CD4-positive, alpha-beta T cell (primary cell): ENCODE data around the gene DYNC1H1. TPM values are rescaled to one million over a fixed set of nuclear protein-coding genes. Genes with fewer than 3 reads are reported as not detected.

Experiments
- ATAC-seq: fragments of 200-7000 bp; cut with Tn5 transposase; one replicate; pipeline ENCODE4 v1.10.0; 2022; ENCODE audit warnings: mild to moderate bottlenecking; ENCODE audit not compliant: poor library complexity
- CTCF ChIA-PET: fragments of 350-600 bp; sonication (Branson Sonifier 250); formaldehyde crosslinking; loops from one replicate; lab custom pipeline; 2021; ENCODE audit warnings: antibody characterized with exemption, inconsistent platforms; lab: Charles Lee
- POLR2A ChIA-PET: fragments of 350-600 bp; sonication (Branson Sonifier 250); formaldehyde crosslinking; loops from one replicate; lab custom pipeline; 2021; ENCODE audit warnings: antibody characterized with exemption, inconsistent platforms; lab: Charles Lee
- DNase-seq, 14 experiments: peaks; one replicate each; pipeline ENCODE4 v3.0.0-alpha.2; 2013 to 2020; ENCODE audit warnings: mixed read lengths in 2 of 14
- H3K27ac ChIP-seq, 2 donors: one replicate each; pipeline versions ENCODE4 v1.5.1 to v1.7.0; 2013; ENCODE audit warnings: low read length in 2 of 2, low read depth in 1 of 2, mild to moderate bottlenecking in 1 of 2
- H3K27me3 ChIP-seq, 2 experiments: 1 replicate in 1 of 2; 2 replicates in 1 of 2; pipeline versions ENCODE4 v1.6.1 to v1.7.0; 2013; ENCODE audit warnings: low read length in 2 of 2, control low read depth in 1 of 2, mild to moderate bottlenecking in 1 of 2, moderate library complexity in 1 of 2; ENCODE audit not compliant: insufficient read depth in 2 of 2, control insufficient read depth in 1 of 2
- H3K36me3 ChIP-seq: one replicate; pipeline ENCODE4 v1.6.1; 2013; ENCODE audit warnings: low read length, control low read depth; ENCODE audit not compliant: insufficient read depth
- H3K4me1 ChIP-seq: one replicate; pipeline ENCODE4 v1.6.1; 2013; ENCODE audit warnings: low read length, control low read depth; ENCODE audit not compliant: insufficient read depth
- H3K4me3 ChIP-seq: one replicate; pipeline ENCODE4 v1.5.1; 2013; ENCODE audit warnings: mild to moderate bottlenecking, low read length, moderate library complexity
- H3K9me3 ChIP-seq, 2 experiments: 1 replicate in 1 of 2; 2 replicates in 1 of 2; pipeline versions ENCODE4 v1.6.1 to v1.7.0; 2013; ENCODE audit warnings: low read length in 2 of 2, mild to moderate bottlenecking in 2 of 2, control low read depth in 1 of 2, moderate library complexity in 1 of 2; ENCODE audit not compliant: control insufficient read depth in 1 of 2, insufficient read depth in 1 of 2
- H3K27ac Mint-ChIP-seq: one replicate; pipeline ENCODE4 v1.8.0; 2020; ENCODE audit warnings: mixed read lengths
- H3K27me3 Mint-ChIP-seq: one replicate; pipeline ENCODE4 v1.8.0; 2021; ENCODE audit warnings: mixed read lengths
- H3K36me3 Mint-ChIP-seq: one replicate; pipeline ENCODE4 v1.8.0; 2021; ENCODE audit warnings: low read depth, mixed read lengths
- H3K4me1 Mint-ChIP-seq: one replicate; pipeline ENCODE4 v1.8.0; 2021; ENCODE audit warnings: low read depth, mixed read lengths
- H3K4me3 Mint-ChIP-seq: one replicate; pipeline ENCODE4 v1.8.0; 2020; ENCODE audit warnings: mild to moderate bottlenecking, mixed read lengths
- H3K9me3 Mint-ChIP-seq: one replicate; pipeline ENCODE4 v1.8.0; 2020; ENCODE audit warnings: mixed read lengths
- intact Hi-C, 2 experiments: fragments of 100-400 bp; cut with DNase I in 1 of 2; cut with micrococcal nuclease in 1 of 2; formaldehyde crosslinking; loops; one replicate each; pipeline versions ENCODE4 v1.15.1 to v1.9.0; 2023 to 2025; cut with DNase I, micrococcal nuclease
- total RNA-seq, 174 experiments: library from RNA in 2 of 174; stranded (reverse) in 2 of 174; gene quantifications; one replicate each; pipeline ENCODE4 v1.2.3 and lab custom pipeline; 2021 to 2026
- TF ChIP-seq, protein P1 (sequence below): fragments of 200-600 bp; IDR thresholded peaks from one replicate; pipeline ENCODE4 v1.8.0; 2022; ENCODE audit warnings: antibody characterized with exemption, mild to moderate bottlenecking

Gene DYNC1H1
- total RNA-seq, 2 experiments from 2014 or later, result 286 to 293 TPM

DNA sequence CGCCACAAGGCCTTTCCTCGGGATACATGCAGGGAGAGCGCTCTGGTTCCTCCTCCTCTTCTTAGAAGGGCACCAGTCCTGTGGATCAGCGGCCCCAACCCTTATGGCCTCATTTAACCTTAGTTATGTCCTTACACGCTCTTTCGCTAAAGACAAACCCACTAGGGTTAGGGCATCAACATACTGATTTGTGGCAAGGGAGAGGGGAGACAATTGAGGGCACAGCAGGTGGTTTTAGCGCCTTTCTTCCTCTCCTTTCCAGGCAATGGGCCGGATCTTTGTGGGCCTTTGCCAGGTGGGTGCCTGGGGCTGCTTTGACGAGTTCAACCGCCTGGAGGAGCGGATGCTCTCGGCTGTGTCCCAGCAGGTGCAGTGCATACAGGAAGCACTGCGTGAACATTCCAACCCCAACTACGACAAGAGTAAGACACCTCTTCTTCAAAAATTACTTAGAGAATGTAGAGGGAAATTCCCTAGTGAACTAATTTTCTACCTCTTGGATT lies 43.6 kb downstream of the DYNC1H1 start:
- no peak overlapping the region for H3K27ac ChIP-seq
- no peaks in the 10 kb centered on the region for H3K9me3 Mint-ChIP-seq
- H3K4me1 ChIP-seq, result no peaks in the 10 kb centered on the region
- H3K27me3 ChIP-seq, result no peaks in the 10 kb centered on the region
- intact Hi-C loops, result no loop called here
- H3K4me1 Mint-ChIP-seq, result no peaks in the 10 kb centered on the region
- no peak overlapping the region for H3K4me3 Mint-ChIP-seq
- TF ChIP-seq, protein P1, sequence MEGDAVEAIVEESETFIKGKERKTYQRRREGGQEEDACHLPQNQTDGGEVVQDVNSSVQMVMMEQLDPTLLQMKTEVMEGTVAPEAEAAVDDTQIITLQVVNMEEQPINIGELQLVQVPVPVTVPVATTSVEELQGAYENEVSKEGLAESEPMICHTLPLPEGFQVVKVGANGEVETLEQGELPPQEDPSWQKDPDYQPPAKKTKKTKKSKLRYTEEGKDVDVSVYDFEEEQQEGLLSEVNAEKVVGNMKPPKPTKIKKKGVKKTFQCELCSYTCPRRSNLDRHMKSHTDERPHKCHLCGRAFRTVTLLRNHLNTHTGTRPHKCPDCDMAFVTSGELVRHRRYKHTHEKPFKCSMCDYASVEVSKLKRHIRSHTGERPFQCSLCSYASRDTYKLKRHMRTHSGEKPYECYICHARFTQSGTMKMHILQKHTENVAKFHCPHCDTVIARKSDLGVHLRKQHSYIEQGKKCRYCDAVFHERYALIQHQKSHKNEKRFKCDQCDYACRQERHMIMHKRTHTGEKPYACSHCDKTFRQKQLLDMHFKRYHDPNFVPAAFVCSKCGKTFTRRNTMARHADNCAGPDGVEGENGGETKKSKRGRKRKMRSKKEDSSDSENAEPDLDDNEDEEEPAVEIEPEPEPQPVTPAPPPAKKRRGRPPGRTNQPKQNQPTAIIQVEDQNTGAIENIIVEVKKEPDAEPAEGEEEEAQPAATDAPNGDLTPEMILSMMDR, result no peak
- ChIA-PET POLR2A (no interaction called here), CTCF (no interaction called here)
- H3K36me3 ChIP-seq, result peaks cover 96% of the 10 kb centered on the region
- no peak overlapping the region for H3K27ac Mint-ChIP-seq
- no peaks in the 10 kb centered on the region for H3K27me3 Mint-ChIP-seq
- no peak overlapping the region for H3K4me3 ChIP-seq
- no peaks in the 10 kb centered on the region for H3K9me3 ChIP-seq
- ATAC-seq (no peak), DNase-seq (no peak)
- H3K36me3 Mint-ChIP-seq, result peaks cover 94% of the 10 kb centered on the region

DNA sequence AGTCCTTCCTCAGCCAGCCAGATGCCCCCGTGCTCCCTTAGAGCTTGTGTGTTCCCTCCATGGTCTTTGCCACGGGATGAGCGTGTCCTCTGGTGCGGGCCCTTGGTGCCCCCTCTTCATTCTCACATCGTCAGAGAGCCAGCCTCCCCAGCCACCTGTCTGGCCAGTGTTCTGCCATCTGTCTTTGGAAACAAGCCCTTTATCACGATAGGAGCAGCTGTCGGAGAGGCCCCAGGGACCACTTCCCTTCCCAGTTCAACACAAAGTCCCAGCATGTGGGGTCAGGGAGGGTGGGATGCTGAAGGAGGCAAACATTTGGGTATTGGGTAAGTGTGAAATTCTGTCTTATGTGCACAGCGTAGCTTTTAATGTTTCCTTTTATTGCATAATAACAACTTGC lies 44.5 kb downstream of the DYNC1H1 start:
- H3K4me3 Mint-ChIP-seq, result no peak overlapping the region
- Histone ChIP-seq H3K9me3 (no peaks in the 10 kb centered on the region), H3K27ac (no peak overlapping the region), H3K36me3 (peaks cover 97% of the 10 kb centered on the region), H3K4me1 (no peaks in the 10 kb centered on the region), H3K27me3 (no peaks in the 10 kb centered on the region), H3K4me3 (no peak overlapping the region)
- CTCF ChIA-PET, result no interaction called here
- TF ChIP-seq, protein P1, result no peak
- H3K27me3 Mint-ChIP-seq, result no peaks in the 10 kb centered on the region
- H3K4me1 Mint-ChIP-seq, result no peaks in the 10 kb centered on the region
- DNase-seq (no peak), ATAC-seq (no peak)
- H3K9me3 Mint-ChIP-seq, result no peaks in the 10 kb centered on the region
- intact Hi-C loops, result no loop called here
- POLR2A ChIA-PET, result interaction anchor here (0.7 kb wide), 1 partner anchor 42 kb away, joined by 3 read pairs; no protein-coding TSS in a partner anchor
- H3K27ac Mint-ChIP-seq, result no peak overlapping the region
- peaks cover 98% of the 10 kb centered on the region for H3K36me3 Mint-ChIP-seq

DNA sequence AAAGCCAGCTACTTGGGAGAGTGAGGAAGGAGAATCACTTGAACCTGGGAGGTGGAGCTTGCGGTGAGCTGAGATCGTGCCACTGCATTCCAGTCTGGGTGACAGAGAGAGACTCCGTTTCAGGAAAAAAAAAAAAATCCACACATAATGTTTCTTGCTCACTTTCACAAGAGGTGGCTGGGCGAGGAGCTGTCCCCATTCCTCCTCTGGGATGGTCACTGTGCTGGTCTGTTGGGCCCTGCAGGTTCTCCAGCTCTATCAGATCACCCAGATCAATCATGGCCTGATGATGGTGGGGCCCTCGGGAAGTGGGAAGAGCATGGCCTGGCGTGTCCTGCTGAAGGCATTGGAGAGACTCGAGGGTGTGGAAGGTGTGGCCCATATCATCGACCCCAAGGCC lies 47.3 kb downstream of the DYNC1H1 start:
- H3K27me3 ChIP-seq, result no peaks in the 10 kb centered on the region
- Mint-ChIP-seq H3K4me3 (no peak overlapping the region), H3K27me3 (no peaks in the 10 kb centered on the region), H3K36me3 (peaks cover 100% of the 10 kb centered on the region), H3K9me3 (no peaks in the 10 kb centered on the region), H3K4me1 (no peaks in the 10 kb centered on the region), H3K27ac (no peak overlapping the region)
- DNase-seq (no peak), ATAC-seq (no peak)
- TF ChIP-seq, protein P1, result no peak
- no peak overlapping the region for H3K27ac ChIP-seq
- ChIA-PET CTCF (interaction anchor here (0.5 kb wide), 1 partner anchor 1889 kb away, joined by 3 read pairs; no protein-coding TSS in a partner anchor), POLR2A (no interaction called here)
- no peak overlapping the region for H3K4me3 ChIP-seq
- peaks cover 98% of the 10 kb centered on the region for H3K36me3 ChIP-seq
- H3K9me3 ChIP-seq, result no peaks in the 10 kb centered on the region
- H3K4me1 ChIP-seq, result no peaks in the 10 kb centered on the region
- intact Hi-C loops, result no loop called here
